C4-2B (cell line): ENCODE measurements around the gene TMEM54.

Experiments
- CTCF ChIP-seq: fragments of 450-650 bp; conservative IDR thresholded peaks from 2 replicates; pipeline ENCODE4 v1.5.1; 2017; ENCODE audit warnings: mild to moderate bottlenecking
- ZFX ChIP-seq: fragments of 450-650 bp; IDR thresholded peaks from 2 replicates; pipeline ENCODE4 v1.6.1; 2017

DNA sequence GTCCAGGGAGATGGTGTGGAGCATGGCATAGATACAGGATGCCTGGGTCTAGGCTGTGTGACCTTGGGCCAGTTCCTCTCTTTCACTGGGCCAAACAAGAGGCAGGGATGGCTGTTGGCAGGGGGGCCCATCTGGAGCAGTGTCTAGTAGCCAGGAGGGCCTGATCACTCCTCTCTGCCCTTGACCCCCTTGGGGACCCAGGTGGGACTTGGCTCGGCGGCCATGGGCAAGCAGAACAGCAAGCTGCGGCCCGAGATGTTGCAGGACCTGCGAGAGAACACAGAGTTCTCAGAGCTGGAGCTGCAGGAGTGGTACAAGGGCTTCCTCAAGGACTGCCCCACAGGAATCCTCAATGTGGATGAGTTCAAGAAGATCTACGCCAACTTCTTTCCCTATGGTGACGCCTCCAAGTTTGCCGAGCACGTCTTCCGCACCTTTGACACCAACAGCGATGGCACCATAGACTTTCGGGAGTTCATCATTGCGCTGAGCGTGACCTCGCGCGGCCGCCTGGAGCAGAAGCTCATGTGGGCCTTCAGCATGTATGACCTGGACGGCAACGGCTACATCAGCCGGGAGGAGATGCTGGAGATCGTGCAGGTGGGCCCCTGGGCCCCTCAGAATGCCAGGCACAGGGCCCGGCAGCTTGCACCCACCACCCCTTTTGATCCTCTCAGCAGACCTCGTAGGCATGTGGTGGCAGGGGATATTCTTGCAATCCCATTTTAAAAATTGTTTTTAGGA, 12.3 kb downstream of the TMEM54 start:
- TF ChIP-seq ZFX (no peak), CTCF (no peak)
